Endodermal cell (in vitro differentiated cells): ENCODE data around the gene IL17RC. TPM values are rescaled to one million over a fixed set of nuclear protein-coding genes. Genes with fewer than 3 reads are reported as not detected.
"Not testable (repeated sequence)": the region's sequence is repeated elsewhere in the genome, so short reads cannot be mapped to it uniquely, and the experiment has no call there.

ENCODE experiments used
- DNase-seq: peaks from one replicate; pipeline ENCODE4 v3.0.0-alpha.2; 2017
- H3K27ac ChIP-seq: 2 replicates; pipeline ENCODE4 v1.5.1; 2013; ENCODE audit warnings: mild to moderate bottlenecking, low read depth, low read length, moderate library complexity
- H3K27me3 ChIP-seq: 2 replicates; pipeline ENCODE4 v1.6.1; 2013; ENCODE audit warnings: mild to moderate bottlenecking, low read length, moderate library complexity; ENCODE audit not compliant: insufficient read depth, control insufficient read depth, poor library complexity, severe bottlenecking
- H3K36me3 ChIP-seq: 2 replicates; pipeline ENCODE4 v1.7.0; 2013; ENCODE audit warnings: mild to moderate bottlenecking, low read length, moderate library complexity; ENCODE audit not compliant: control insufficient read depth, insufficient read depth
- H3K4me1 ChIP-seq: one replicate; pipeline ENCODE4 v1.7.0; 2013; ENCODE audit warnings: low read length; ENCODE audit not compliant: control insufficient read depth, insufficient read depth
- H3K4me3 ChIP-seq: 2 replicates; pipeline ENCODE4 v1.5.1; 2013; ENCODE audit warnings: mild to moderate bottlenecking, low read length, moderate library complexity
- H3K9ac ChIP-seq: 2 replicates; pipeline ENCODE4 v1.6.1; 2013; ENCODE audit warnings: mild to moderate bottlenecking, low read length, moderate library complexity; ENCODE audit not compliant: poor library complexity, severe bottlenecking; ENCODE audit errors: extremely low read depth
- H3K9me3 ChIP-seq: 2 replicates; pipeline ENCODE4 v1.6.1; 2013; ENCODE audit warnings: mild to moderate bottlenecking, low read length, moderate library complexity; ENCODE audit not compliant: control insufficient read depth
- H3K27ac Mint-ChIP-seq: 2 replicates; pipeline ENCODE4 v1.8.0; 2020; ENCODE audit warnings: mixed read lengths
- H3K27me3 Mint-ChIP-seq: 2 replicates; pipeline ENCODE4 v1.8.0; 2021; ENCODE audit warnings: mild to moderate bottlenecking, mixed read lengths; ENCODE audit not compliant: insufficient read depth
- H3K36me3 Mint-ChIP-seq: 2 replicates; pipeline ENCODE4 v1.8.0; 2020; ENCODE audit warnings: low read depth, mixed read lengths
- H3K4me1 Mint-ChIP-seq: 2 replicates; pipeline ENCODE4 v1.8.0; 2020; ENCODE audit warnings: mixed read lengths
- H3K4me3 Mint-ChIP-seq: 2 replicates; pipeline ENCODE4 v1.8.0; 2020; ENCODE audit warnings: mild to moderate bottlenecking, moderate library complexity, mixed read lengths
- H3K9me3 Mint-ChIP-seq: 2 replicates; pipeline ENCODE4 v1.8.0; 2020; ENCODE audit warnings: mild to moderate bottlenecking, mixed read lengths
- CTCF ChIP-seq: fragments of 200-600 bp; sonication (generic); conservative IDR thresholded peaks from 2 replicates; pipeline ENCODE4 v1.5.0; 2021; ENCODE audit warnings: antibody characterized with exemption, mild to moderate bottlenecking
- WGBS, 2 experiments: methylation state at CpG; one replicate each; pipeline versions ENCODE4 v1.1.5 to v1.1.7; 2013; ENCODE audit warnings: missing lambda C conversion rate in 2 of 2, mixed read lengths in 1 of 2; ENCODE audit not compliant: insufficient coverage in 1 of 2, insufficient read length in 1 of 2; 5-methylcytosine and 5-hydroxymethylcytosine counted together
- total RNA-seq, 2 donors: library from RNA; stranded (reverse); fragmentation: NEBNext Ultra II Directional in 1 of 2; extraction: Animal tissue kit (Norgen Biotek cat#: 25700) in 1 of 2; gene quantifications; 2 replicates in 1 of 2; 3 replicates in 1 of 2; pipeline ENCODE4 v1.2.1, GENCODE V29; 2021

IL17RC gene
- total RNA-seq, 2 donors from 2014 or later, result 15.7 to 19.0 TPM

GRCh38 chr3:9898467-9899241, 18.2 kb upstream of the IL17RC start:
- DNase-seq, result no peak
- H3K9ac ChIP-seq, result no peak overlapping the region
- H3K27ac Mint-ChIP-seq, result no peak overlapping the region
- no peaks in the 10 kb centered on the region for H3K27me3 Mint-ChIP-seq
- H3K36me3 ChIP-seq, result peaks cover 5% of the 10 kb centered on the region
- H3K4me3 Mint-ChIP-seq, result no peak overlapping the region
- no peaks in the 10 kb centered on the region for H3K27me3 ChIP-seq
- H3K4me1 Mint-ChIP-seq, result peaks cover 20% of the 10 kb centered on the region
- peaks cover 10% of the 10 kb centered on the region for H3K36me3 Mint-ChIP-seq
- 85 to 88% methylated on average over 7 of the region's 8 CpGs for WGBS, 2 experiments
- H3K9me3 ChIP-seq, result no peaks in the 10 kb centered on the region
- no peak overlapping the region for H3K27ac ChIP-seq
- no peaks in the 10 kb centered on the region for H3K9me3 Mint-ChIP-seq
- no peak for TF ChIP-seq CTCF
- H3K4me1 ChIP-seq, result no peaks in the 10 kb centered on the region
- H3K4me3 ChIP-seq, result no peak overlapping the region

GRCh38 chr3:9899289-9899791, 17.6 kb upstream of the IL17RC start:
- Histone ChIP-seq H3K9me3 (no peaks in the 10 kb centered on the region), H3K9ac (no peak overlapping the region), H3K36me3 (no peaks in the 10 kb centered on the region), H3K4me1 (no peaks in the 10 kb centered on the region), H3K27me3 (no peaks in the 10 kb centered on the region), H3K4me3 (no peak overlapping the region), H3K27ac (no peak overlapping the region)
- Mint-ChIP-seq H3K9me3 (no peaks in the 10 kb centered on the region), H3K4me1 (peaks cover 22% of the 10 kb centered on the region), H3K36me3 (peaks cover 4% of the 10 kb centered on the region), H3K27ac (no peak overlapping the region), H3K27me3 (no peaks in the 10 kb centered on the region), H3K4me3 (no peak overlapping the region)
- WGBS, 2 experiments, result 83 to 96% methylated on average over 3 of the region's 3 CpGs
- DNase-seq, result no peak
- TF ChIP-seq CTCF, result no peak

- H3K27ac Mint-ChIP-seq, H3K9ac ChIP-seq, H3K27me3 Mint-ChIP-seq, H3K27ac ChIP-seq, H3K27me3 ChIP-seq, H3K36me3 ChIP-seq, H3K4me3 Mint-ChIP-seq, H3K9me3 ChIP-seq, H3K4me1 ChIP-seq, H3K4me3 ChIP-seq, H3K9me3 Mint-ChIP-seq, H3K36me3 Mint-ChIP-seq, DNase-seq: not testable (repeated sequence)
- 83 to 98% methylated on average over 4 to 5 of the region's 6 CpGs for WGBS, 2 experiments
- peaks cover 22% of the 10 kb centered on the region for H3K4me1 Mint-ChIP-seq
These were observed 15.9 kb upstream of the IL17RC start for GRCh38 chr3:9900965-9901415.
